ENCODE results near the gene SEMA3C.

DNA sequence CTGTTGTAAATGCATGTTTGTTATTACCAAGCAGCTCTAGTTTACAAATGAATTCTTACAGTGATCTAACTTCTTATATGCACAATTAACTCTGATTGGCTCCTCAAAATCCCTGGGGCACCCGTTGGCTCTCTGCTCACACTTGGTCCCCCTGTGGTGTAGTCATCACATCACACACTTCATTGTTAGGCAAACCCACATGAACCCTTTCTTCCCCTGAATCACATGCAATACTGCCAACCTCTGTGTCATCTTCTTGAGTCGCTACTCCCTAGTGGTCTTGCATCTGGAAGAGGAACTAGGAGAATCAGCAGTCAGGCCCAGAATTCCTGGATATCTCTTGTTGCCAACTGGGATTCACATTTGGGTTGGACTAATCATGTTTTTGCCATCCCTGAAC lies 207.3 kb downstream of the SEMA3C start:
- TF ChIP-seq CTCF (IDR thresholded peaks at IDR 0.05; ENCODE audit: poor library complexity, severe bottlenecking), result no peak
- TF ChIP-seq REST (IDR thresholded peaks at IDR 0.05; ENCODE audit: borderline replicate concordance), result no peak
- TF ChIP-seq MXI1 (conservative IDR thresholded peaks at IDR 0.05; ENCODE audit: poor library complexity, severe bottlenecking), result no peak
- no peak for TF ChIP-seq SMC3 (conservative IDR thresholded peaks at IDR 0.05; ENCODE audit: poor library complexity)
- no peak for TF ChIP-seq RAD21 (conservative IDR thresholded peaks at IDR 0.05)
- TF ChIP-seq EP300 (conservative IDR thresholded peaks at IDR 0.05; ENCODE audit: poor library complexity, severe bottlenecking), result no peak
- TF ChIP-seq TAF1 (IDR thresholded peaks at IDR 0.05; ENCODE audit: low read depth), result no peak

Measured in neural cell (in vitro differentiated cells).